Measurements from ENCODE around the gene GPR135.

Gene GPR135

GRCh38 chr14:59509101-59509500 is 43.9 kb upstream of the GPR135 start:
- H3K79me2 ChIP-seq: no peaks in the 10 kb centered on the region
- H3K4me3 ChIP-seq (ENCODE audit: low read depth, low read length): no peak overlapping the region
- H3K9ac ChIP-seq: no peak overlapping the region
- H3K36me3 ChIP-seq (ENCODE audit: control insufficient read depth, insufficient read depth, low read length): no peaks in the 10 kb centered on the region
- H3K9me3 ChIP-seq (ENCODE audit: control insufficient read depth, low read length): no peaks in the 10 kb centered on the region
- H3K27ac ChIP-seq: no peak overlapping the region
- H3K4me1 ChIP-seq: no peaks in the 10 kb centered on the region
- no peaks in the 10 kb centered on the region for H3K27me3 ChIP-seq (ENCODE audit: control insufficient read depth, insufficient read depth, low read length)
- TF ChIP-seq CTCF (IDR thresholded peaks at IDR 0.05): no peak
- H2AFZ ChIP-seq: no peak overlapping the region
- no peak overlapping the region for H3K4me2 ChIP-seq (ENCODE audit: low read length)

GRCh38 chr14:59507752-59508103 is 42.5 kb upstream of the GPR135 start:
- Histone ChIP-seq H3K4me1 (no peaks in the 10 kb centered on the region), H3K27ac (no peak overlapping the region), H3K36me3 (ENCODE audit: control insufficient read depth, insufficient read depth, low read length) (no peaks in the 10 kb centered on the region), H3K4me2 (ENCODE audit: low read length) (no peak overlapping the region), H3K9ac (no peak overlapping the region), H3K79me2 (no peaks in the 10 kb centered on the region), H3K9me3 (ENCODE audit: control insufficient read depth, low read length) (no peaks in the 10 kb centered on the region), H2AFZ (no peak overlapping the region), H3K27me3 (ENCODE audit: control insufficient read depth, insufficient read depth, low read length) (no peaks in the 10 kb centered on the region), H3K4me3 (ENCODE audit: low read depth, low read length) (no peak overlapping the region)
- no peak for TF ChIP-seq CTCF (IDR thresholded peaks at IDR 0.05)

GRCh38 chr14:59507063-59507751 is 42.0 kb upstream of the GPR135 start:
- Histone ChIP-seq H3K4me1 (no peaks in the 10 kb centered on the region), H2AFZ (no peak overlapping the region), H3K27me3 (ENCODE audit: control insufficient read depth, insufficient read depth, low read length) (no peaks in the 10 kb centered on the region), H3K27ac (no peak overlapping the region), H3K36me3 (ENCODE audit: control insufficient read depth, insufficient read depth, low read length) (no peaks in the 10 kb centered on the region), H3K9ac (no peak overlapping the region), H3K4me3 (ENCODE audit: low read depth, low read length) (no peak overlapping the region), H3K9me3 (ENCODE audit: control insufficient read depth, low read length) (no peaks in the 10 kb centered on the region), H3K79me2 (no peaks in the 10 kb centered on the region), H3K4me2 (ENCODE audit: low read length) (no peak overlapping the region)
- peak; percentile 79 for TF ChIP-seq CTCF (IDR thresholded peaks at IDR 0.05)

GRCh38 chr14:59503256-59503655 is 38.1 kb upstream of the GPR135 start:
- no peak for TF ChIP-seq CTCF (IDR thresholded peaks at IDR 0.05)
- Histone ChIP-seq H3K79me2 (no peaks in the 10 kb centered on the region), H3K36me3 (ENCODE audit: control insufficient read depth, insufficient read depth, low read length) (no peaks in the 10 kb centered on the region), H3K9ac (no peak overlapping the region), H2AFZ (no peak overlapping the region), H3K27me3 (ENCODE audit: control insufficient read depth, insufficient read depth, low read length) (no peaks in the 10 kb centered on the region), H3K4me3 (ENCODE audit: low read depth, low read length) (no peak overlapping the region), H3K4me1 (no peaks in the 10 kb centered on the region), H3K9me3 (ENCODE audit: control insufficient read depth, low read length) (no peaks in the 10 kb centered on the region), H3K27ac (no peak overlapping the region), H3K4me2 (ENCODE audit: low read length) (no peak overlapping the region)

GRCh38 chr14:59500732-59501131 is 35.6 kb upstream of the GPR135 start:
- H3K9me3 ChIP-seq (ENCODE audit: control insufficient read depth, low read length): no peaks in the 10 kb centered on the region
- no peak overlapping the region for H3K4me2 ChIP-seq (ENCODE audit: low read length)
- no peaks in the 10 kb centered on the region for H3K79me2 ChIP-seq
- no peak overlapping the region for H3K4me3 ChIP-seq (ENCODE audit: low read depth, low read length)
- TF ChIP-seq CTCF (IDR thresholded peaks at IDR 0.05): no peak
- no peaks in the 10 kb centered on the region for H3K36me3 ChIP-seq (ENCODE audit: control insufficient read depth, insufficient read depth, low read length)
- H2AFZ ChIP-seq: no peak overlapping the region
- H3K27me3 ChIP-seq (ENCODE audit: control insufficient read depth, insufficient read depth, low read length): no peaks in the 10 kb centered on the region
- H3K9ac ChIP-seq: no peak overlapping the region
- H3K27ac ChIP-seq: no peak overlapping the region
- no peaks in the 10 kb centered on the region for H3K4me1 ChIP-seq

Data from parathyroid adenoma (tissue), 2 donors.